GOT3 (cell line): Measurements from ENCODE around the gene ARHGEF17.

Source experiments
- DNase-seq: peaks from one replicate; lab custom pipeline; 2025; ENCODE audit warnings: mixed read lengths; lab: John Stamatoyannopoulos, UW

The ARHGEF17 gene

DNA sequence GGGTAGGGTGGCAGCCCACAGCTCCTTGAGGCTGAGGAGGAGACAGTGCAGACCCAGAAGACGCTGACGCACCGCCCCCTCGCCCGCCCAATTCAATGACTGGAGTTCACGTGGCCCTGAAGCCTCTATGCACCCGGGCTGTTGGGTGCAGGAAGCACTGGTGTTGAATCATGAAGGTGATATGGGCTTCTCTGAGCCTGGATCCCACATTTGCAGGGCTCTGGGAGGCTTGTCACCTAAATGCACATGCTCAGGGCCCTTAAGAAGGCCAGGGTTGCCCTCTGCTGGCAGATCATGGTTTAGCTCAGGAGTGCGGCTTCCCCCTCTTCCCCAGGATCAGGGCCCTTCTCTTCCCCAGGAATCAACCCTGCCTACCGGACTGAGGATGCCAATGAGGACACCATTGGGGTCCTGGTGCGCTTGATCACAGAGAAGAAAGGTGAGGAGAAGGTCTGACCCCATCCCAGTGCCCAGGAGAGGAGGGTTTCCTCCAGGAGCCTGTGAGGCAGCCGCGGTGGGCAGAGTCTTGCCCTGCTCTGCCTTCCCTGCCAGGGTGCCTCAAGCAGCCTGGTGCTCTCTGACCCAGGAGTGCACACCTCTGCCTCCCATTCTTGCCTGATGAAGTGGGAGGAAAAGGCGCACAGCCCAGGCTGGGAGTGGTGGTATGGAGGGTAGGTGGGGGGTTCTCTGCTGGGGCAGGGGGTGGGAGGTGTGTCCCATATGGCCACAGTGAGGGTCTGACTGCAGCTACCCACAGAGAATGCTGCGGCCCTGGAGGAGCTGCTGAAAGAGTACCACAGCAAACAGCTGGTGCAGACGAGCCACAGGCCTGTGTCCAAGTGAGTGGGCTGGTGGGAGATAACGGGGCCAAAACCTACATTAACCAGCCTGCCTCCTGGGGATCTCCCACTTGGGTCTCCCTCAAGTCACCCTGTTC, 85.7 kb downstream of the ARHGEF17 start:
- no peak for DNase-seq

GRCh38 chr11:73394416-73395296, 86.6 kb downstream of the ARHGEF17 start:
- no peak for DNase-seq

DNA sequence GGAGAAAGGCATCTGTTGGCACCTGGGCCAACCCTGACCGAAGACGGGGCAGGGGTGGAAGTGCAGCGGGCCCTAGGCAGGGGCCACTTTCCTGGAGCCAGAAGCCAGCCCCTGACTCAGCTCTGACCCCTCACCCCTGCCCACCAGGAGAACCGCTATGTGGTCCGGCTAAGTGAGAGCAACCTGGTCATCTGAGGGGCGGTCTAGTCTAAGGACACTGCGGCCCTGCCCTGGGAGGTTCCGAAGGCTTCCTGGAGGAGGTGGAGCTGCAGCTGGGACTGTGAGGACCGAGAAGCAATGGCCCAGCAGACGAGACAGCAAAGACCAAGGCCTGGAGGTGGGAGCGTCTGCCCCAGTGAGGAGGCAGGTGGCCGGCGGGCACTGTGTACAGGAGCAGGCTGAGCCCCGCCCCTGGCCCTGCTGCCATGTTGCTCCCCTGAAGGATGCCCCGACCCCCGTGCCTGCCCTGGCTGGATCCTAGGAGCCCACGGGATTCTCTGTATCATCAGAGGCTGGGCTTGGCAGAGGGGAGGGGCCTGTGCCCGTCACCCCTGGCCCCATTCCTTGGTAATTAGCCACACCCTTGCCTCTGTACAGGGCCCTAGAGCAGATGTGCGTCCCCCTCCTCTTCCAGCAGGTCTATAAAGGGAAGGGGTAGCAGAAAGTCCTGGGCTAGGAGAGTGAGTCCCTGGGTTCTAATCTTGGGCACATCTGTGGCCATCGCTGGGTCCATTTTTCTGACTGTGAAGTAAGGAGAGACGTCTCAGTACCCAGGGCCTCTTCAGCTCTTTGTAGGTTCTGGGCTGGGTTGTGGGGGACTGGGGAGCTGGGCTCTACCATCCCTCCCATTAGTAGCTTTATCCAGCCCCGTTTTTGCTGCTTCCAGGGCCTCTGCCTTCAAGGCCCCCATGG, 87.5 kb downstream of the ARHGEF17 start:
- DNase-seq, result no peak

GRCh38 chr11:73396251-73396930, 88.3 kb downstream of the ARHGEF17 start:
- no peak for DNase-seq

DNA sequence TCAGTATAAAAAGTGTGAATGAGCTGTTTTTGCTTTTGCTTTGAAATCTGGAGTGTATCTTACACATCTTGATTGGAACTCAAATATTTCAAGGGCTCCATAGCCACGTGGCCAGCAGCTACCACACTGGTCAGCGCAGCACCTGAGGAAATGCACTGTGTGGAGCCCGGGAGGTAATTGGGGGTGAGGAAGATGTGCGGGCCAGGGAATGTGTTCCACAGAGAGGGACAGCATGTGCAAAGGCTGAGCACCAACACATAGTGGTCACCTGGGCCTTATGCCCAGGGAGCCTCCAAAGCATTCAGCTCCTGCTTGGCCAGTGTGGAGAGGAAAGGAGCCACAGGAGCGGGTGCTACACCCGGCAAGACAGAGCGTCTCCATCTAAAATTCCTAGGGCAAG, 88.9 kb downstream of the ARHGEF17 start:
- no peak for DNase-seq

- DNase-seq, result no peak
These were observed 89.5 kb downstream of the ARHGEF17 start for GRCh38 chr11:73397468-73398131.

- DNase-seq, result no peak
These were observed 90.1 kb downstream of the ARHGEF17 start for GRCh38 chr11:73398132-73398526.

DNA sequence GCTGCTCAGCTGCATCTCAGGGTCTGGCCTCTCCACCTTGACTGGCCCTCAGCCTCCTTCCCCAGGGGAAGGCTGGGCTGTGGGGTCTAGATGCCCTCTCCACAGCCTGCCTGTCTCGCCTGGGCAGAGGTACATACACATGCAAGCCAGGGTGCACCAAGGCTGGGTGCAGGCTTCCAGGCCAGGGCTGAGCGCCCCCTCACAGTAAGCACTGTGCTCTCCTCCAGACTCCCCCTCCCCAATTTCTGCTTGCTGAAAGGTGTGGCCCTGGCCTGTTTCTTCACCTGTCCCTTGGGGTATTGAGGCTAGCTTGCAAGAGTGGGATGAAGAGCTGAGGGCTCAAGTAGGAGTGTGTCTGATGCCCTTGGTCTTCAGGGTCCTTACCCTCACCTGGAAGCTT, 90.6 kb downstream of the ARHGEF17 start:
- DNase-seq, result no peak

- no peak for DNase-seq
These were observed 91.1 kb downstream of the ARHGEF17 start for GRCh38 chr11:73399159-73399590.

- DNase-seq, result no peak
These were observed 91.6 kb downstream of the ARHGEF17 start for GRCh38 chr11:73399636-73400035.

DNA sequence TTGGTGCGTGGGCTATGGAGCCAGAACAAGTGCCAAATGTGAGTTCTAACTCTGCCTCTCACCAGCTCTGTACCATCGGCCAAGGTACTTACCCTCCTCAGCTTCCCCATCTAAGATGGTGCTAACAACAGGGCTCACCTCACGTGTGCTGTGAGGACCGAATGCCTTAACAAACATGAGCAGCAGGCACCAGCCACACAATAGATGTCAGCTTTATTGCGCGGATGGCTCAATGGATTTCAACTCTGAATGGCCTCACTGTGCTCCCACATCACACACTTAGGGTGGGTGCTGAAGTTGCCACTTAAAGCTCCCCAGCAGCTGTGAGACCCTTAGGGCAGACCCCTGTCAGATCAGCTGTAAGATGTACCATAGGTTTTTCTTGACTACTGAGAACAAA, 92.2 kb downstream of the ARHGEF17 start:
- DNase-seq, result no peak

DNA sequence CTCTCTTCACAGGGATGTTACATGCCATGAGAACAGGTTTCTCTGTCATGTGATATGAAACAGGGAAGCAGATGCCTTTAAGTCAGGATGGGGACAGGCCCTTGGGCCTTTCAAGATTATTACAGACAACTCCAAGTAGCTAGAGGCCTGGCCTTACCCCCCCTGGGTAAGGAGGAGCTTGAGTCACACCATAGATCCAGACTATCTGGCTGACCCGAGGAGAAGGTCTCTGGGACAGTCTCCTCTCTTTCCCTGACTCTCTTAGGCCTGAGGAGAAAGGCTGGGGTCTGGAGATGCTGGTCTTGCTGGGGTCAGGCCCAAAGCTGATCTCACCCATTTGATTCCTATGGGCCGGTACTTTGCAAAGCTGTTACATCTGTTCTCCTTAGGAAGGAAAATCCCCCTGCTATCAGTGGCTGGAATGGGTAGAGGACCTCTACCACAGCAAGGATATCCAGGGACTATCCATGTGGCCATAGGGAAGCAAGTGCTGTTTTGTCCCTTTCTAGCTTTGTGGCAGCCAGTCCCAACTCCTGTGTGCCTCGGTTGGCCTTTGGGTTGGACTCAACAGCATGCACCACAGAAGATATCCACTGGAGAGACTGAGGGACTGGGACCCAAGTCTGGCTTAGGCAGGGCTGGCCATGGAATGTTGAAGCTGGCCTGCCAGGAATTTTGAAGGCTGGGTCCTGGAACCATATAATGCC, 93.3 kb downstream of the ARHGEF17 start:
- no peak for DNase-seq

DNA sequence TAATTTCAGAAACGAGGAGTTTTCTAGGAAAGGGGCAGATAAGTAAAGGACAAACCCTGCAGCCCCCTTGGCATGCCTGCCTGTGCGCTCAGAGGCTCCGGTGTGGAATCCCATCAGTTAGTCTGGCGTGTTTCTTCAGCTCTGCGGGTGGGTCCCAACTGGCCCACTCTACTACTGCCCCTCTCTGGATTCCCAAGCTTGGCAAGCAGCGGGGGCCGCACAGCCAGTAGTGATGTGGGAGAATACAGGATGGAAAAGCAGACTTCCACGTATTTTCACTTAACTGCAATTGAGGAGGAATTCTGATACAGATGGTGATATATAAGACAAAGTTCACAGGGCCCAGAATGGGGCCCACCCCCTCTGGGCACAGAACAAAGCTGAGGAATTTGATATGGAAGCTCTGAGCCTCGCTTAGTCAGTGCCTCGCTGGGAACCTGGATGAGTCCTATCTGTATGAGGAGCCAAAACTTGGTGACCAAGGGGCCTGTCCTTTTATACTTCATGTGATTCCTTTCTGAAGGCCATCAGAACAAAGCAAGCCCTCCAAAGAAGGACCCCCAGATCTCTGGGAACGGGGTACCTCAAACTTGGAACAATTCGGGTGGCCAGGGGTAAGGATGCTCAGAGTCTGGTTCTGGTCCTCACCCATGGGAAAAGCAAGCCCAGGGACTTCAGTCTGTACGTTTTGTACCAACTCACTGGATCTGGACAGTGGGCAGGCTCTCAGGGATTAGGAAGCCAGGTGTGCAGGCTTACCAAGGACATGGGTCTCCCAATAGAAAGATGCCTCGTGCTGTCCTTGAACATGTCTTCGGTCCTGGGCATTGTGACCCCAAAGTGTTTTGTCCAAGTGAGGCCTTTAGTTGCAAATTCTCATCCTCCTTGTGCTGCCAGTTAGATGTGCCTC, 94.1 kb downstream of the ARHGEF17 start:
- DNase-seq, result no peak

DNA sequence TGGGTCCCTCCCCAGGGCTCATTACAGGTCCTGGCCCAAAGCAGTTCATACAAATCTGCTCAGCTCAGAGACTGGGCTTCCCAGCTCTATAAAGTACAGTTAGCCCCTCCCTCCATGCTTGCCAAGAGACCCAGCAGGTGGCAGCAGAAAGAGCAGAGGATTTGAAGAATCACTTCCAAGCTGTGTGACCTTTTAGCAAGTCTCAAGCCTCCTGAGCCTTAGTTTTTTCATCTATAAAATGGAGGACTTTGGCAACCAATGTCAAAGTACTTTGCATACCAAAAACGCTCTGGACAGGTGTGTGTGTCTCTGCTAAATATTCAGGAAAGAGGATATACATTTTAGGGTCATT, 94.7 kb downstream of the ARHGEF17 start:
- DNase-seq, result no peak

DNA sequence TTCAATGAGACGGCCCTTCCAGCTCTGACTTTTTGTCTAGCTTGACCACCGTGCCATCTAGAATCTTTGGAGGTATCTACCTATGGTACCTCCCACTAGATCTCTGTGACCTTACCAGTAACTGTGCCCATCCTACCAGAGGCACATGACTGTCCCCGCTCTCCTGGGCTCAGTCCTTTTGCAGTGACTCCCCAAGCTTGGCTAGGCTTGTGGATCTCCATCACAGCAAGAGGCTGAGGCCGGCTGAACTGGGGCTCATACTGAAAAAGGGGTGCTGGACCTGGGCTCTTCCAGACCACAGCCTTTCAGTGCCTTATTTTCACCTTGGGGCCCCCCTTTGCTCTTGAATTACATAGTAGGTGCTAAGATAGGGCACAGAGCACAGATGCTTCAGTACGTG, 95.5 kb downstream of the ARHGEF17 start:
- no peak for DNase-seq

- DNase-seq, result peak; percentile 12
These were observed 96.0 kb downstream of the ARHGEF17 start for GRCh38 chr11:73404048-73404447.

DNA sequence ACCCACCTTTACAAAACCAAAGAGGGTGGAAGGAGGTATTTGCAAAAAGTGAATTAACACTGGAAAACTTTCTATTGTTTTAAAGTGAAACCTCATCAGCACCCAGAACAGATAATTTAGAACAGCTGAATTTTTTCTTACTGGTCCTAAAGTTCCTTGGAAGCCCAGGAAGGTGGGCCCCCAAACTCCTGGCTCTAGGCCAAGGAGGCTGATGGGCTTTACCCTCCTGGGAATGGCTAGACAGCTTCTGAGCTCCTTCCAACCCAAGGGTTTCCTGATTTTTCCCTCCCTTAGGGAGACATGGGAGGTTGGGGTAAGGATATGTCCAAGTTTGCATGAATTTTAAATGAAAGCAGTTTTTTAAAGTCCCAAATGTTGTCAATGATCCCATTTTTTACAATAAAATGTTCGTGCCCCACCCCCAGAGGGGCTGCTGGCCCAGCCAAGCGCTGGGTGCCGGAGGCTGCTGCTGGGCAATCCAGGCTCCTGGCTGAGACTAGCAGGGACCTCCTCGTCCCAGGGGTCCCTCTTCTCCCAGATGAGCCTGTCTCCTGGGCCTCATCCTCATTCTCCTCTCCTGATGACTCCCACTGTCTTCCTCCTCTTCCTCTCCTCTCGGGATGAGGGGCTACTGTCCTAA, 96.5 kb downstream of the ARHGEF17 start:
- DNase-seq, result no peak

GRCh38 chr11:73405146-73405510, 97.1 kb downstream of the ARHGEF17 start:
- no peak for DNase-seq

GRCh38 chr11:73406131-73406530, 98.1 kb downstream of the ARHGEF17 start:
- no peak for DNase-seq
